GM23338 (cell line): ENCODE measurements around the gene CEBPE. TPM values are rescaled to one million over a fixed set of nuclear protein-coding genes. Genes with fewer than 3 reads are reported as not detected.

Experiments used
- CREB1 ChIP-seq: fragments of 250-450 bp; sonication (Bioruptor Pico); IDR thresholded peaks from 2 replicates; pipeline ENCODE4 v1.5.0; 2020; ENCODE audit warnings: low read depth, mild to moderate bottlenecking, moderate library complexity
- NANOG ChIP-seq: IDR thresholded peaks from 2 replicates; pipeline ENCODE4 v1.6.1; 2016; ENCODE audit warnings: antibody characterized with exemption, borderline replicate concordance
- POLR2AphosphoS5 ChIP-seq: IDR thresholded peaks from 2 replicates; pipeline ENCODE4 v1.6.1; 2016; ENCODE audit warnings: antibody characterized with exemption, low read depth
- ZNF114 ChIP-seq: fragments of 250-450 bp; sonication (Bioruptor Pico); IDR thresholded peaks from 2 replicates; pipeline ENCODE4 v1.5.0; 2020; ENCODE audit warnings: mild to moderate bottlenecking, moderate library complexity
- ZNF331 ChIP-seq: fragments of 250-450 bp; sonication (Bioruptor Pico); IDR thresholded peaks from 2 replicates; pipeline ENCODE4 v1.5.0; 2020; ENCODE audit warnings: low read depth, mild to moderate bottlenecking, moderate library complexity
- polyA plus RNA-seq: library from polyadenylated mRNA; unstranded; fragments of >200 nt; fragmentation: Nextera tagmentation; extraction: Ambion mirVana; gene quantifications from 2 replicates; pipeline ENCODE4 v1.2.1, GENCODE V29; 2016
- total RNA-seq: library from RNA; depleted of rRNA; stranded (reverse); fragments of >200 nt; shearing (Covaris generic); gene quantifications from 2 replicates; pipeline ENCODE4 v1.2.3, GENCODE V29; 2014
- TF ChIP-seq, protein P1 (sequence below): fragments of 250-450 bp; sonication (Bioruptor Pico); IDR thresholded peaks from 2 replicates; pipeline ENCODE4 v1.5.0; 2020; ENCODE audit warnings: mild to moderate bottlenecking, moderate library complexity
- TF ChIP-seq, protein P2 (sequence below): IDR thresholded peaks from 2 replicates; pipeline ENCODE4 v1.6.1; 2016; ENCODE audit warnings: antibody characterized with exemption
- TF ChIP-seq, protein P3 (sequence below), 2 experiments: fragments of 200-600 bp in 1 of 2; sonication (generic) in 1 of 2; conservative IDR thresholded peaks; 2 replicates each; pipeline versions ENCODE4 v1.5.1 to v1.6.1; 2016 to 2017; ENCODE audit warnings: antibody characterized with exemption in 2 of 2, low read depth in 2 of 2, mild to moderate bottlenecking in 2 of 2, moderate library complexity in 1 of 2

Gene CEBPE
- total and polyA plus RNA-seq, 2 experiments from 2014 or later: not detected

DNA sequence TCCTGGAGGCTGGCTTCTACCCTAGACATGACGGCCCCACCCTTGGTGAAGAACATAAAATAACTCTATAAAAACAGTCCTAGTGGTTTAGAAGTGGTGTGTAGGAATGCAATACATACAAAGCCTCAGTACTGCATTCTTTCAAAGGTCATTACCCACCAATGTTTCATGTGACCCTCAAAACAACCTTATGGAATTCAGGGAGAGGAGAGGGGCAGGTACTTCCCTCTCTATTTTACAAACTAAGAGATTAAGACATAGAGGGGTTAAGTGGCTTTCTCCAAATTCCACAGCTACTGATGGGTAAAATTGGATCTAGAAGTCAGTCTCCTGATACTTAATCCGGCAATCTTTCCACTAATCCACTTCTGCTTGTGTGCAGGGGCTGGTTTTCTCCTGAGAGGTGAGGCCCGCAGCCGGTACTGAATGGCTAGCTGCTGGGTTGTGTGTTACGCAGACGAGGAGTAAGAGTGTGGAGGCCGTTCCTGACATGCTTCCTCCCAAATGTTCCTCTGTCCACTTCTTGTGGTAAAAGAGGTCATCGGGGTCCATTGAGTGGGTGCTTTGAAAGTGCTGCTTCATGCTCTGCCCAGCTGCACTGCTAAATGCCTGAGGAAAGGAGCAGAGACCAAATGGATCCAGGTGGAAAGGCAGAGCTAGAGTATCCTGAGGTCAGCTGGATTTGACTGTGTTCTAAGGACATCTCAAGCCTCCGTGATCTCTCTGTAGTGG lies 48.2 kb upstream of the CEBPE start (continued):
- TF ChIP-seq, protein P1, sequence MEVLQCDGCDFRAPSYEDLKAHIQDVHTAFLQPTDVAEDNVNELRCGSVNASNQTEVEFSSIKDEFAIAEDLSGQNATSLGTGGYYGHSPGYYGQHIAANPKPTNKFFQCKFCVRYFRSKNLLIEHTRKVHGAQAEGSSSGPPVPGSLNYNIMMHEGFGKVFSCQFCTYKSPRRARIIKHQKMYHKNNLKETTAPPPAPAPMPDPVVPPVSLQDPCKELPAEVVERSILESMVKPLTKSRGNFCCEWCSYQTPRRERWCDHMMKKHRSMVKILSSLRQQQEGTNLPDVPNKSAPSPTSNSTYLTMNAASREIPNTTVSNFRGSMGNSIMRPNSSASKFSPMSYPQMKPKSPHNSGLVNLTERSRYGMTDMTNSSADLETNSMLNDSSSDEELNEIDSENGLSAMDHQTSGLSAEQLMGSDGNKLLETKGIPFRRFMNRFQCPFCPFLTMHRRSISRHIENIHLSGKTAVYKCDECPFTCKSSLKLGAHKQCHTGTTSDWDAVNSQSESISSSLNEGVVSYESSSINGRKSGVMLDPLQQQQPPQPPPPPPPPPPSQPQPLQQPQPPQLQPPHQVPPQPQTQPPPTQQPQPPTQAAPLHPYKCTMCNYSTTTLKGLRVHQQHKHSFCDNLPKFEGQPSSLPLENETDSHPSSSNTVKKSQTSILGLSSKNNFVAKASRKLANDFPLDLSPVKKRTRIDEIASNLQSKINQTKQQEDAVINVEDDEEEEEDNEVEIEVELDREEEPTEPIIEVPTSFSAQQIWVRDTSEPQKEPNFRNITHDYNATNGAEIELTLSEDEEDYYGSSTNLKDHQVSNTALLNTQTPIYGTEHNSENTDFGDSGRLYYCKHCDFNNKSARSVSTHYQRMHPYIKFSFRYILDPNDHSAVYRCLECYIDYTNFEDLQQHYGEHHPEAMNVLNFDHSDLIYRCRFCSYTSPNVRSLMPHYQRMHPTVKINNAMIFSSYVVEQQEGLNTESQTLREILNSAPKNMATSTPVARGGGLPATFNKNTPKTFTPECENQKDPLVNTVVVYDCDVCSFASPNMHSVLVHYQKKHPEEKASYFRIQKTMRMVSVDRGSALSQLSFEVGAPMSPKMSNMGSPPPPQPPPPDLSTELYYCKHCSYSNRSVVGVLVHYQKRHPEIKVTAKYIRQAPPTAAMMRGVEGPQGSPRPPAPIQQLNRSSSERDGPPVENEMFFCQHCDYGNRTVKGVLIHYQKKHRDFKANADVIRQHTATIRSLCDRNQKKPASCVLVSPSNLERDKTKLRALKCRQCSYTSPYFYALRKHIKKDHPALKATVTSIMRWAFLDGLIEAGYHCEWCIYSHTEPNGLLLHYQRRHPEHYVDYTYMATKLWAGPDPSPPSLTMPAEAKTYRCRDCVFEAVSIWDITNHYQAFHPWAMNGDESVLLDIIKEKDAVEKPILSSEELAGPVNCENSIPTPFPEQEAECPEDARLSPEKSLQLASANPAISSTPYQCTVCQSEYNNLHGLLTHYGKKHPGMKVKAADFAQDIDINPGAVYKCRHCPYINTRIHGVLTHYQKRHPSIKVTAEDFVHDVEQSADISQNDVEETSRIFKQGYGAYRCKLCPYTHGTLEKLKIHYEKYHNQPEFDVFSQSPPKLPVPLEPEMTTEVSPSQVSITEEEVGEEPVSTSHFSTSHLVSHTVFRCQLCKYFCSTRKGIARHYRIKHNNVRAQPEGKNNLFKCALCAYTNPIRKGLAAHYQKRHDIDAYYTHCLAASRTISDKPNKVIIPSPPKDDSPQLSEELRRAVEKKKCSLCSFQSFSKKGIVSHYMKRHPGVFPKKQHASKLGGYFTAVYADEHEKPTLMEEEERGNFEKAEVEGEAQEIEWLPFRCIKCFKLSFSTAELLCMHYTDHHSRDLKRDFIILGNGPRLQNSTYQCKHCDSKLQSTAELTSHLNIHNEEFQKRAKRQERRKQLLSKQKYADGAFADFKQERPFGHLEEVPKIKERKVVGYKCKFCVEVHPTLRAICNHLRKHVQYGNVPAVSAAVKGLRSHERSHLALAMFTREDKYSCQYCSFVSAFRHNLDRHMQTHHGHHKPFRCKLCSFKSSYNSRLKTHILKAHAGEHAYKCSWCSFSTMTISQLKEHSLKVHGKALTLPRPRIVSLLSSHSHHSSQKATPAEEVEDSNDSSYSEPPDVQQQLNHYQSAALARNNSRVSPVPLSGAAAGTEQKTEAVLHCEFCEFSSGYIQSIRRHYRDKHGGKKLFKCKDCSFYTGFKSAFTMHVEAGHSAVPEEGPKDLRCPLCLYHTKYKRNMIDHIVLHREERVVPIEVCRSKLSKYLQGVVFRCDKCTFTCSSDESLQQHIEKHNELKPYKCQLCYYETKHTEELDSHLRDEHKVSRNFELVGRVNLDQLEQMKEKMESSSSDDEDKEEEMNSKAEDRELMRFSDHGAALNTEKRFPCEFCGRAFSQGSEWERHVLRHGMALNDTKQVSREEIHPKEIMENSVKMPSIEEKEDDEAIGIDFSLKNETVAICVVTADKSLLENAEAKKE (CRISPR knock-in tag): no peak
- TF ChIP-seq, protein P2, sequence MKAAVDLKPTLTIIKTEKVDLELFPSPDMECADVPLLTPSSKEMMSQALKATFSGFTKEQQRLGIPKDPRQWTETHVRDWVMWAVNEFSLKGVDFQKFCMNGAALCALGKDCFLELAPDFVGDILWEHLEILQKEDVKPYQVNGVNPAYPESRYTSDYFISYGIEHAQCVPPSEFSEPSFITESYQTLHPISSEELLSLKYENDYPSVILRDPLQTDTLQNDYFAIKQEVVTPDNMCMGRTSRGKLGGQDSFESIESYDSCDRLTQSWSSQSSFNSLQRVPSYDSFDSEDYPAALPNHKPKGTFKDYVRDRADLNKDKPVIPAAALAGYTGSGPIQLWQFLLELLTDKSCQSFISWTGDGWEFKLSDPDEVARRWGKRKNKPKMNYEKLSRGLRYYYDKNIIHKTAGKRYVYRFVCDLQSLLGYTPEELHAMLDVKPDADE: no peak
- no peak for TF ChIP-seq POLR2AphosphoS5
- no peak for TF ChIP-seq CREB1
- TF ChIP-seq, protein P3, sequence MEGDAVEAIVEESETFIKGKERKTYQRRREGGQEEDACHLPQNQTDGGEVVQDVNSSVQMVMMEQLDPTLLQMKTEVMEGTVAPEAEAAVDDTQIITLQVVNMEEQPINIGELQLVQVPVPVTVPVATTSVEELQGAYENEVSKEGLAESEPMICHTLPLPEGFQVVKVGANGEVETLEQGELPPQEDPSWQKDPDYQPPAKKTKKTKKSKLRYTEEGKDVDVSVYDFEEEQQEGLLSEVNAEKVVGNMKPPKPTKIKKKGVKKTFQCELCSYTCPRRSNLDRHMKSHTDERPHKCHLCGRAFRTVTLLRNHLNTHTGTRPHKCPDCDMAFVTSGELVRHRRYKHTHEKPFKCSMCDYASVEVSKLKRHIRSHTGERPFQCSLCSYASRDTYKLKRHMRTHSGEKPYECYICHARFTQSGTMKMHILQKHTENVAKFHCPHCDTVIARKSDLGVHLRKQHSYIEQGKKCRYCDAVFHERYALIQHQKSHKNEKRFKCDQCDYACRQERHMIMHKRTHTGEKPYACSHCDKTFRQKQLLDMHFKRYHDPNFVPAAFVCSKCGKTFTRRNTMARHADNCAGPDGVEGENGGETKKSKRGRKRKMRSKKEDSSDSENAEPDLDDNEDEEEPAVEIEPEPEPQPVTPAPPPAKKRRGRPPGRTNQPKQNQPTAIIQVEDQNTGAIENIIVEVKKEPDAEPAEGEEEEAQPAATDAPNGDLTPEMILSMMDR (conservative IDR thresholded peaks at IDR 0.05; ENCODE audit: low read depth in 2 of 2): no peak
- TF ChIP-seq ZNF114: no peak
- TF ChIP-seq NANOG: no peak
- TF ChIP-seq ZNF331 (CRISPR knock-in tag): no peak
